Adrenal gland (tissue), 12 donors: ENCODE measurements around the gene C9. TPM values are rescaled to one million over a fixed set of nuclear protein-coding genes. Genes with fewer than 3 reads are reported as not detected.
"Not testable (repeated sequence)": the region's sequence is repeated elsewhere in the genome, so short reads cannot be mapped to it uniquely, and the experiment has no call there.

Source experiments
- DNase-seq, 7 donors: peaks; one replicate each; pipeline ENCODE4 v3.0.0-alpha.2; 2019 to 2020
- H3K27ac ChIP-seq, 5 donors: fragments of 200-600 bp; sonication (generic) in 4 of 5; 1 replicate in 3 of 5; 2 replicates in 2 of 5; pipeline versions ENCODE4 v1.5.1 to v1.8.0; 2016 to 2020; ENCODE audit warnings: mild to moderate bottlenecking in 1 of 5
- H3K27me3 ChIP-seq: fragments of 200-600 bp; 2 replicates; pipeline ENCODE4 v1.8.0; 2021
- H3K36me3 ChIP-seq, 2 donors: fragments of 200-600 bp; replicated peaks in 1 of 2; 1 replicate in 1 of 2; 2 replicates in 1 of 2; pipeline versions ENCODE4 v1.5.1 to v1.8.0; 2018 to 2022
- H3K4me1 ChIP-seq, 2 donors: fragments of 200-600 bp; replicated peaks in 1 of 2; 1 replicate in 1 of 2; 2 replicates in 1 of 2; pipeline versions ENCODE4 v1.5.1 to v1.8.0; 2018 to 2021
- H3K4me3 ChIP-seq, 4 donors: fragments of 200-600 bp; sonication (generic) in 3 of 4; one replicate each; pipeline ENCODE4 v1.5.1; 2016 to 2018
- H3K9me3 ChIP-seq, 3 donors: fragments of 200-600 bp; sonication (generic) in 1 of 3; replicated peaks in 1 of 3; 1 replicate in 2 of 3; 2 replicates in 1 of 3; pipeline versions ENCODE4 v1.5.1 to v1.8.0; 2016 to 2021
- CTCF ChIP-seq, 6 experiments: fragments of 450-650 bp in 4 of 6; fragments of 200-600 bp in 2 of 6; sonication (generic) in 1 of 6; IDR thresholded peaks; 1 replicate in 5 of 6; 2 replicates in 1 of 6; pipeline versions ENCODE4 v1.5.1 to v1.8.0; 2016 to 2021; ENCODE audit warnings: antibody characterized with exemption in 6 of 6, mild to moderate bottlenecking in 2 of 6, moderate library complexity in 1 of 6
- POLR2A ChIP-seq, 2 donors: fragments of 450-650 bp; IDR thresholded peaks; one replicate each; pipeline ENCODE4 v1.6.1; 2017; ENCODE audit warnings: antibody characterized with exemption in 2 of 2, mild to moderate bottlenecking in 2 of 2, moderate library complexity in 1 of 2
- WGBS, 4 donors: extraction: QIAGEN DNeasy Blood & Tissue Kit in 2 of 4; methylation state at CpG; one replicate each; pipeline versions ENCODE4 v1.1.5 to v1.1.7; 2013 to 2017; 5-methylcytosine and 5-hydroxymethylcytosine counted together
- intact Hi-C, 2 donors: fragments of 100-400 bp; cut with DNase I; formaldehyde crosslinking; loops; one replicate each; pipeline versions ENCODE4 v1.14.1 to v1.15.0; 2022 to 2023
- polyA plus RNA-seq, 3 donors: library from polyadenylated mRNA; stranded (reverse); fragments of 200-250 nt in 2 of 3; fragments of 350-450 nt in 1 of 3; fragmentation: Illumina TruSeq in 1 of 3; extraction: RNeasy Lipid Tissue Mini Kit (QIAGEN cat#74804) in 1 of 3; gene quantifications; one replicate each; pipeline ENCODE4 v1.2.3, GENCODE V29; 2013 to 2014
- total RNA-seq, 9 donors: library from RNA; depleted of rRNA in 4 of 9; stranded (reverse); fragments of >200 nt in 4 of 9; fragments of 120-200 nt in 1 of 9; fragmentation: NEBNext Ultra II Directional in 1 of 9; extraction: Animal tissue kit (Norgen Biotek cat#: 25700) in 1 of 9; gene quantifications; one replicate each; pipeline versions ENCODE4 v1.1.0 to v1.2.4, GENCODE V29; 2013 to 2023
- donor health status: healthy with polysubstance abuse.
- donor health status: Bipolar disorder and iron deficiency.
- donor health status: DM: yes; HTN: yes; CAD: no.
- donor health status: DM: no; HTN: no; CAD: no.
- donor health status: DM: no; HTN: no; CAD: no.
- donor health status: DM: yes; HTN: yes; CAD: no.

The C9 gene
- total and polyA plus RNA-seq, 12 donors, result 0.07 to 0.54 (median 0.40) TPM; not detected in 5

- intact Hi-C loops, result no loop called here
- WGBS, 4 donors, result 93 to 97% (median 95%) methylated on average over 3 of the region's 3 CpGs
- Histone ChIP-seq H3K4me3 (no peak overlapping the region), H3K27ac (no peak overlapping the region), H3K27me3 (no peaks in the 10 kb centered on the region), H3K36me3 (no peaks in the 10 kb centered on the region), H3K4me1 (no peaks in the 10 kb centered on the region), H3K9me3 (no peaks in the 10 kb centered on the region)
- DNase-seq, result no peak
- TF ChIP-seq CTCF (IDR thresholded peaks at IDR 0.05) (no peak), POLR2A (IDR thresholded peaks at IDR 0.05) (no peak)
Measured at GRCh38 chr5:39319395-39319794, 44.9 kb downstream of the C9 start.

GRCh38 chr5:39316464-39316863, 47.8 kb downstream of the C9 start:
- H3K4me3 ChIP-seq, DNase-seq, H3K27me3 ChIP-seq, H3K27ac ChIP-seq, intact Hi-C loops, H3K9me3 ChIP-seq, H3K36me3 ChIP-seq, H3K4me1 ChIP-seq: not testable (repeated sequence)
- WGBS, 4 donors, result 78 to 86% (median 82%) methylated on average over 3 of the region's 3 CpGs

GRCh38 chr5:39315995-39316394, 48.3 kb downstream of the C9 start:
- no peak for TF ChIP-seq CTCF (IDR thresholded peaks at IDR 0.05)
- no peak for TF ChIP-seq POLR2A (IDR thresholded peaks at IDR 0.05)
- no peaks in the 10 kb centered on the region for H3K4me1 ChIP-seq
- no peak overlapping the region for H3K27ac ChIP-seq
- no peaks in the 10 kb centered on the region for H3K9me3 ChIP-seq
- 71 to 85% (median 79%) methylated on average over 4 of the region's 4 CpGs for WGBS, 4 donors
- H3K27me3 ChIP-seq, result no peaks in the 10 kb centered on the region
- no peak for DNase-seq
- H3K4me3 ChIP-seq, result no peak overlapping the region
- H3K36me3 ChIP-seq, result no peaks in the 10 kb centered on the region
- intact Hi-C loops, result no loop called here

GRCh38 chr5:39314591-39314990, 49.7 kb downstream of the C9 start:
- no peak for DNase-seq
- Histone ChIP-seq H3K27ac (no peak overlapping the region), H3K36me3 (no peaks in the 10 kb centered on the region), H3K27me3 (no peaks in the 10 kb centered on the region), H3K9me3 (peaks cover 0 to 3% (median 0%) of the 10 kb centered on the region in 3 donors), H3K4me1 (no peaks in the 10 kb centered on the region), H3K4me3 (no peak overlapping the region)
- intact Hi-C loops, result no loop called here
- 89 to 96% (median 93%) methylated on average over 1 of the region's 1 CpG for WGBS, 4 donors
- TF ChIP-seq POLR2A (IDR thresholded peaks at IDR 0.05), result no peak
- no peak for TF ChIP-seq CTCF (IDR thresholded peaks at IDR 0.05)

- TF ChIP-seq CTCF (IDR thresholded peaks at IDR 0.05) (no peak), POLR2A (IDR thresholded peaks at IDR 0.05) (no peak)
- no peak overlapping the region for H3K27ac ChIP-seq
- no peaks in the 10 kb centered on the region for H3K27me3 ChIP-seq
- no peaks in the 10 kb centered on the region for H3K36me3 ChIP-seq
- H3K4me1 ChIP-seq, result no peaks in the 10 kb centered on the region
- H3K4me3 ChIP-seq, result no peak overlapping the region
- peaks cover 0 to 3% (median 0%) of the 10 kb centered on the region in 3 donors for H3K9me3 ChIP-seq
- no peak for DNase-seq
- WGBS, 4 donors, result 77 to 100% (median 84%) methylated on average over 1 of the region's 1 CpG
- intact Hi-C loops, result no loop called here
Measured at GRCh38 chr5:39309534-39309933, 54.8 kb downstream of the C9 start.
